MM.1S (cell line): ENCODE data around the gene SERTAD2.

Experiments used
- CTCF ChIP-seq: fragments of 300-600 bp; sonication (generic); IDR thresholded peaks from 2 replicates; pipeline ENCODE4 v1.5.1; 2016; ENCODE audit warnings: antibody characterized with exemption, low read length, mixed read lengths
- EZH2 ChIP-seq: fragments of 300-600 bp; sonication (generic); optimal IDR thresholded peaks from 2 replicates; pipeline ENCODE3; 2017; ENCODE audit warnings: low read depth, mild to moderate bottlenecking, antibody characterized with exemption, low read length, mixed read lengths

- TF ChIP-seq CTCF: no peak
- no peak for TF ChIP-seq EZH2
These were observed 2.1 kb downstream of the SERTAD2 start for GRCh38 chr2:64651590-64651989.
